Uterus (tissue), 2 donors: ENCODE results near the gene SEMA3D.

Source experiments
- CTCF ChIP-seq, 4 experiments: fragments of 200-600 bp in 2 of 4; fragments of 450-650 bp in 2 of 4; sonication (generic) in 2 of 4; IDR thresholded peaks; one replicate each; pipeline ENCODE4 v1.5.1; 2016 to 2019; ENCODE audit warnings: antibody characterized with exemption in 4 of 4, mild to moderate bottlenecking in 2 of 4, moderate library complexity in 1 of 4
- POLR2A ChIP-seq, 2 donors: fragments of 450-650 bp; IDR thresholded peaks; one replicate each; pipeline ENCODE4 v1.6.1; 2016; ENCODE audit warnings: antibody characterized with exemption in 2 of 2, mild to moderate bottlenecking in 1 of 2, moderate library complexity in 1 of 2

GRCh38 chr7:85191383-85191782 lies 4.5 kb upstream of the SEMA3D start:
- TF ChIP-seq CTCF (IDR thresholded peaks at IDR 0.05): no peak
- TF ChIP-seq POLR2A (IDR thresholded peaks at IDR 0.05): no peak
